Transverse colon (tissue), 4 donors: ENCODE results near the gene CCBE1. TPM values are rescaled to one million over a fixed set of nuclear protein-coding genes. Genes with fewer than 3 reads are reported as not detected.

Source experiments
- DNase-seq: peaks from one replicate; pipeline ENCODE4 v3.0.0-alpha.2; 2019
- H3K27ac ChIP-seq, 4 donors: fragments of 200-600 bp; sonication (generic); 2 replicates each; pipeline ENCODE4 v1.5.1; 2016 to 2018; ENCODE audit warnings: inconsistent platforms in 4 of 4
- H3K27me3 ChIP-seq: fragments of 200-600 bp; sonication (generic); 2 replicates; pipeline ENCODE4 v1.5.1; 2017; ENCODE audit warnings: inconsistent platforms
- H3K36me3 ChIP-seq, 4 donors: fragments of 200-600 bp; sonication (generic); 2 replicates each; pipeline ENCODE4 v1.5.1; 2017 to 2019; ENCODE audit warnings: inconsistent platforms in 4 of 4
- H3K4me1 ChIP-seq, 4 donors: fragments of 200-600 bp; sonication (generic); 2 replicates each; pipeline ENCODE4 v1.5.1; 2017 to 2020; ENCODE audit warnings: inconsistent platforms in 4 of 4
- H3K4me3 ChIP-seq, 4 donors: fragments of 200-600 bp; sonication (generic); 1 replicate in 1 of 4; 2 replicates in 3 of 4; pipeline versions ENCODE4 v1.5.1 to v1.6.1; 2017 to 2019; ENCODE audit warnings: inconsistent platforms in 4 of 4
- H3K9me3 ChIP-seq, 2 donors: fragments of 200-600 bp; sonication (generic); 2 replicates each; pipeline ENCODE4 v1.5.1; 2017 to 2019; ENCODE audit warnings: inconsistent platforms in 2 of 2
- EP300 ChIP-seq: sonication (generic); formaldehyde crosslinking; IDR thresholded peaks from one replicate; pipeline ENCODE4 v1.6.1; 2017; ENCODE audit warnings: antibody characterized with exemption, low read depth
- POLR2A ChIP-seq: fragments of 450-650 bp; IDR thresholded peaks from one replicate; pipeline ENCODE4 v1.6.1; 2016; ENCODE audit warnings: antibody characterized with exemption, mild to moderate bottlenecking, moderate library complexity
- POLR2AphosphoS5 ChIP-seq, 3 donors: sonication (generic); formaldehyde crosslinking; IDR thresholded peaks; one replicate each; pipeline ENCODE4 v1.6.1; 2016; ENCODE audit warnings: antibody characterized with exemption in 3 of 3
- WGBS, 2 donors: methylation state at CpG; one replicate each; pipeline ENCODE4 v1.1.5; 2018; ENCODE audit warnings: low coverage in 1 of 2; 5-methylcytosine and 5-hydroxymethylcytosine counted together
- in situ Hi-C, 4 donors: fragments of 200-750 bp; cut with MboI; loops; one replicate each; pipeline versions ENCODE4 v1.15.0 to v1.15.1; 2017; ENCODE audit warnings: low sequenced_read_pairs in 3 of 4, low pct_ligation_motif_present in 1 of 4, low pct_unique_long_range_greater_than_20kb in 1 of 4
- intact Hi-C: fragments of 100-400 bp; cut with DNase I; formaldehyde crosslinking; loops from one replicate; pipeline ENCODE4 v1.15.1; 2023; ENCODE audit warnings: low total_unique reads
- total RNA-seq, 4 donors: library from RNA; depleted of rRNA; stranded (reverse); fragments of >200 nt; gene quantifications; one replicate each; pipeline ENCODE4 v1.1.0, GENCODE V29; 2016
- TF ChIP-seq, protein P1 (sequence below), 5 experiments: fragments of 200-600 bp in 3 of 5; fragments of 450-650 bp in 2 of 5; sonication (generic) in 3 of 5; IDR thresholded peaks; 1 replicate in 2 of 5; 2 replicates in 3 of 5; pipeline ENCODE4 v1.5.1; 2016 to 2017; ENCODE audit warnings: antibody characterized with exemption in 5 of 5, inconsistent platforms in 3 of 5, mild to moderate bottlenecking in 2 of 5, moderate library complexity in 1 of 5

Gene CCBE1
- total RNA-seq, 4 donors from 2014 or later: 6.1 to 43.0 (median 15.7) TPM

DNA sequence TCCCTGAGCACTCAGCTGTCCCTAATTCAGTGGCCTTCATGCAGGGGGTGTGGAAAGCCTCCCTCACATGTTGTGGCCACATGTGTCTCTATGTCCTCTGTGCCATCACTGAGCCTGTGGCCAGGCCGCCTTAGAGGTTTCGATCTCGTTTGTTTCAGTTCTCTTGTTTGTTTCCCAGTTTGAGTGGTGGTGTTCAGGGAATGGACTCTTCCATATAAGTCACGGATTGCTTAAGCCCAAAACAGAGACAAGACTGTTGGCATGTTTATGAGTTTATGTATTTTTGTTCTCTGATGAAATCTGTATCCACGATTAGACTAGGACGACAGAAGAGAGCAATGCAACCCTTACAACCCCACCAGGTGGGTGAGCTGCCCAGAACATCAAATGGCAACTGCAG lies 134.5 kb downstream of the CCBE1 start:
- TF ChIP-seq POLR2AphosphoS5 (IDR thresholded peaks at IDR 0.05) (no peak), EP300 (no peak), POLR2A (no peak)
- TF ChIP-seq, protein P1, sequence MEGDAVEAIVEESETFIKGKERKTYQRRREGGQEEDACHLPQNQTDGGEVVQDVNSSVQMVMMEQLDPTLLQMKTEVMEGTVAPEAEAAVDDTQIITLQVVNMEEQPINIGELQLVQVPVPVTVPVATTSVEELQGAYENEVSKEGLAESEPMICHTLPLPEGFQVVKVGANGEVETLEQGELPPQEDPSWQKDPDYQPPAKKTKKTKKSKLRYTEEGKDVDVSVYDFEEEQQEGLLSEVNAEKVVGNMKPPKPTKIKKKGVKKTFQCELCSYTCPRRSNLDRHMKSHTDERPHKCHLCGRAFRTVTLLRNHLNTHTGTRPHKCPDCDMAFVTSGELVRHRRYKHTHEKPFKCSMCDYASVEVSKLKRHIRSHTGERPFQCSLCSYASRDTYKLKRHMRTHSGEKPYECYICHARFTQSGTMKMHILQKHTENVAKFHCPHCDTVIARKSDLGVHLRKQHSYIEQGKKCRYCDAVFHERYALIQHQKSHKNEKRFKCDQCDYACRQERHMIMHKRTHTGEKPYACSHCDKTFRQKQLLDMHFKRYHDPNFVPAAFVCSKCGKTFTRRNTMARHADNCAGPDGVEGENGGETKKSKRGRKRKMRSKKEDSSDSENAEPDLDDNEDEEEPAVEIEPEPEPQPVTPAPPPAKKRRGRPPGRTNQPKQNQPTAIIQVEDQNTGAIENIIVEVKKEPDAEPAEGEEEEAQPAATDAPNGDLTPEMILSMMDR (IDR thresholded peaks at IDR 0.05): no peak
- in situ Hi-C loops: no loop called here
- no peak for DNase-seq
- H3K9me3 ChIP-seq: no peaks in the 10 kb centered on the region
- intact Hi-C loops: no loop called here
- H3K27ac ChIP-seq: no peak overlapping the region
- no peaks in the 10 kb centered on the region for H3K36me3 ChIP-seq
- 70% methylated on average over 6 of the region's 6 CpGs for whole genome bisulfite sequencing, 2 donors
- H3K4me3 ChIP-seq: no peak overlapping the region
- peaks cover 0 to 7% (median 0%) of the 10 kb centered on the region in 4 donors for H3K4me1 ChIP-seq
- no peaks in the 10 kb centered on the region for H3K27me3 ChIP-seq

DNA sequence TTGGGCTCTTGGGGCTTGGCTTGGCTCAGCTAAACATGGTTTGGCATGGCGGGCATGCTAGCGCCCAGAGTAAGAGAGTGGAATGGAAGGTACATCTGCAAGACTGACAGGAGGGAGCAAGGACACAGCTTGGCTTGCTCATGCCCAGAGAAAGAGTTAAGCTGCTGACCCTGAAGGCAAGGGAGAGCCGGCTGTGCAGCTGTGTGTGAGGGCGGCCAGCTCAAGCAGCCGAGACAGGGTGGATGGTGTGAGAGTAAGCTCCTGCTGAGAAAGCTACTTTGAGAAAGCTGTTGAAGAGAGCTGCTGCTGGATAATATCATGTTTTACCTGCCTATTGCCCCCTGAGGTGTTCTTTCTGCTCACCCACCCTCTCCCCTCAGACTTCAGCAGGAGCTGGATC lies 135.6 kb downstream of the CCBE1 start:
- DNase-seq: no peak
- H3K27me3 ChIP-seq: no peaks in the 10 kb centered on the region
- H3K4me1 ChIP-seq: peaks cover 0 to 7% (median 0%) of the 10 kb centered on the region in 4 donors
- TF ChIP-seq POLR2A (no peak), EP300 (no peak), POLR2AphosphoS5 (IDR thresholded peaks at IDR 0.05) (no peak)
- TF ChIP-seq, protein P1 (IDR thresholded peaks at IDR 0.05): no peak
- in situ Hi-C loops: no loop called here
- WGBS, 2 donors: 89 to 100% methylated on average over 4 to 5 of the region's 5 CpGs
- intact Hi-C loops: no loop called here
- H3K9me3 ChIP-seq: no peaks in the 10 kb centered on the region
- no peak overlapping the region for H3K27ac ChIP-seq
- no peaks in the 10 kb centered on the region for H3K36me3 ChIP-seq
- no peak overlapping the region for H3K4me3 ChIP-seq

DNA sequence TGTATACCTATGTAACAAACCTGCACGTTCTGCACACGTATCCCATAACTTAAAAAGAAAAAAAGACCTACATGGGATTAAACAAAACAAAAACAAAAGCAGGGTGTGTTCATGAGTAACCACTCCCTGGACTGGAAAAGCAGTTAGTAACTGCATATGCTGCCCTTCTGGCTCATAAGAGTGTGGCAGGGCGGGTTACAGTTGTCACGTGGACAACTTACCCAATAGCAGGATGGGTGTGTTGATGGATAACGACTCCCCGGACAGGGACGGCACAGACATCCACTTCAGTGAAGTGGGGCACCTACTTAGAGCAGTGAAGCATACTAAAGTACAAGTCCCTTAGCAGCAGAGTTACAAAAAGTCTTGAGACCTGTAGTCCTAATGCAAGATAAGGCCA lies 136.7 kb downstream of the CCBE1 start:
- Histone ChIP-seq H3K4me1 (no peaks in the 10 kb centered on the region), H3K9me3 (no peaks in the 10 kb centered on the region), H3K27ac (no peak overlapping the region), H3K36me3 (no peaks in the 10 kb centered on the region), H3K27me3 (no peaks in the 10 kb centered on the region), H3K4me3 (no peak overlapping the region)
- no peak for DNase-seq
- TF ChIP-seq POLR2A (no peak), EP300 (no peak), POLR2AphosphoS5 (IDR thresholded peaks at IDR 0.05) (no peak)
- TF ChIP-seq, protein P1 (IDR thresholded peaks at IDR 0.05): no peak
- intact Hi-C loops (no loop called here), in situ Hi-C loops (no loop called here)
- WGBS, 2 donors: 66 to 76% methylated on average over 4 to 7 of the region's 7 CpGs

DNA sequence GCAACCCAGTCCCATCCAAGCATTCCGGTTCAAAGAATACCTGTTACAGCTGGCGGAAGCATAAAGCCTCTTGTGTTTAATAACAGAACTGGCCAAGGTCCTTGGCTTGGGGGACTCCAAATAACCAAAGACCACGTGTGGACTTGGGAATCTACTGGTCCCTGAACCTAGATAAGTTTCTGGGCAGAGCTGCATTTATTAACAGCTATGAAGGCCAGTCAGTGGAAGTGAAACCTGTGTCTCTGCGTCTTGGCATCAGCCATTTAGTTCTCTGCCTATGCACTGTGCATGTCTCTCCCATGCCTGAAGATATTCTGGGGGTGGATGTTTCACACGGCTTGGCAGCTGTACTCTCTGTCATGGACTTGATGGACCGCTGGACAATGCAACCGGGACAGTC lies 137.7 kb downstream of the CCBE1 start:
- in situ Hi-C loops: no loop called here
- Histone ChIP-seq H3K27ac (no peak overlapping the region), H3K4me3 (no peak overlapping the region), H3K36me3 (no peaks in the 10 kb centered on the region), H3K9me3 (no peaks in the 10 kb centered on the region), H3K4me1 (no peaks in the 10 kb centered on the region), H3K27me3 (no peaks in the 10 kb centered on the region)
- TF ChIP-seq EP300 (no peak), POLR2AphosphoS5 (IDR thresholded peaks at IDR 0.05) (no peak), POLR2A (no peak)
- TF ChIP-seq, protein P1 (IDR thresholded peaks at IDR 0.05): no peak
- no peak for DNase-seq
- intact Hi-C loops: no loop called here
- 70 to 100% methylated on average over 1 to 7 of the region's 7 CpGs for WGBS, 2 donors
